PFSK-1 (cell line): Measurements from ENCODE around the gene GSTCD.

Experiments used
- FOXP2 ChIP-seq: optimal IDR thresholded peaks from 2 replicates; pipeline ENCODE3; 2011; ENCODE audit warnings: borderline replicate concordance, control low read depth, inconsistent platforms; ENCODE audit not compliant: insufficient read depth; ENCODE audit errors: extremely low read length, extremely low read depth
- POLR2AphosphoS5 ChIP-seq: IDR thresholded peaks from 2 replicates; pipeline ENCODE4 v1.6.1; 2012; ENCODE audit warnings: low read depth, mild to moderate bottlenecking, control low read depth, low read length, moderate library complexity
- TF ChIP-seq, protein P1 (sequence below), 2 experiments: IDR thresholded peaks; 2 replicates each; pipeline versions ENCODE4 v1.6.1 to v1.8.0; 2011 to 2012; ENCODE audit warnings: low read depth in 2 of 2, low read length in 2 of 2, control low read depth in 1 of 2, inconsistent platforms in 1 of 2, mild to moderate bottlenecking in 1 of 2, moderate library complexity in 1 of 2; ENCODE audit not compliant: insufficient read depth in 1 of 2

DNA sequence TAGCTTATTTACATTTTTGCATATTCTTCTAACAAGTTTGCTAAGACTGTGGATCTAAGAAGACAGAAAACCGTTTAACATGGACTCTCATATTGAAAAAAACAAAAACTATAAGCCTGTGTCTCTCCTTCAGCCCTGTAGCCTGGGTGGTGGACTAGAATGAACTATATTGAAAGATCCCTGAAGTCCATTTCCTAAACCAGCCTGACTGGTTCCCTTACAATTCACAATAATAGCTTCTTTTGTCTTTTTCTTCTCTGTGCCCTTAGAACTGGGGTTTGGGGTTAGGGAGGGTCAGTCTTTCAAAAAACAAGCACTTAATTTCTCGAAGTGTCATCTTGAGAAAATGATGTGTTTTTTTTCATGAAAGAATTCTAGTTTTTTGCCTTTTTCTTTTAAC lies 59.0 kb downstream of the GSTCD start:
- TF ChIP-seq, protein P1, sequence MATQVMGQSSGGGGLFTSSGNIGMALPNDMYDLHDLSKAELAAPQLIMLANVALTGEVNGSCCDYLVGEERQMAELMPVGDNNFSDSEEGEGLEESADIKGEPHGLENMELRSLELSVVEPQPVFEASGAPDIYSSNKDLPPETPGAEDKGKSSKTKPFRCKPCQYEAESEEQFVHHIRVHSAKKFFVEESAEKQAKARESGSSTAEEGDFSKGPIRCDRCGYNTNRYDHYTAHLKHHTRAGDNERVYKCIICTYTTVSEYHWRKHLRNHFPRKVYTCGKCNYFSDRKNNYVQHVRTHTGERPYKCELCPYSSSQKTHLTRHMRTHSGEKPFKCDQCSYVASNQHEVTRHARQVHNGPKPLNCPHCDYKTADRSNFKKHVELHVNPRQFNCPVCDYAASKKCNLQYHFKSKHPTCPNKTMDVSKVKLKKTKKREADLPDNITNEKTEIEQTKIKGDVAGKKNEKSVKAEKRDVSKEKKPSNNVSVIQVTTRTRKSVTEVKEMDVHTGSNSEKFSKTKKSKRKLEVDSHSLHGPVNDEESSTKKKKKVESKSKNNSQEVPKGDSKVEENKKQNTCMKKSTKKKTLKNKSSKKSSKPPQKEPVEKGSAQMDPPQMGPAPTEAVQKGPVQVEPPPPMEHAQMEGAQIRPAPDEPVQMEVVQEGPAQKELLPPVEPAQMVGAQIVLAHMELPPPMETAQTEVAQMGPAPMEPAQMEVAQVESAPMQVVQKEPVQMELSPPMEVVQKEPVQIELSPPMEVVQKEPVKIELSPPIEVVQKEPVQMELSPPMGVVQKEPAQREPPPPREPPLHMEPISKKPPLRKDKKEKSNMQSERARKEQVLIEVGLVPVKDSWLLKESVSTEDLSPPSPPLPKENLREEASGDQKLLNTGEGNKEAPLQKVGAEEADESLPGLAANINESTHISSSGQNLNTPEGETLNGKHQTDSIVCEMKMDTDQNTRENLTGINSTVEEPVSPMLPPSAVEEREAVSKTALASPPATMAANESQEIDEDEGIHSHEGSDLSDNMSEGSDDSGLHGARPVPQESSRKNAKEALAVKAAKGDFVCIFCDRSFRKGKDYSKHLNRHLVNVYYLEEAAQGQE (IDR thresholded peaks at IDR 0.05; ENCODE audit: insufficient read depth in 1 of 2, low read depth in 2 of 2, low read length in 2 of 2), result no peak
- TF ChIP-seq FOXP2, result no peak
- no peak for TF ChIP-seq POLR2AphosphoS5
